HK-2 (cell line): ENCODE data around the gene C9orf78.

Source experiments
- DNase-seq: peaks from one replicate; pipeline ENCODE4 v3.0.0-alpha.2; 2018; ENCODE audit not compliant: unreplicated experiment

C9orf78 gene

DNA sequence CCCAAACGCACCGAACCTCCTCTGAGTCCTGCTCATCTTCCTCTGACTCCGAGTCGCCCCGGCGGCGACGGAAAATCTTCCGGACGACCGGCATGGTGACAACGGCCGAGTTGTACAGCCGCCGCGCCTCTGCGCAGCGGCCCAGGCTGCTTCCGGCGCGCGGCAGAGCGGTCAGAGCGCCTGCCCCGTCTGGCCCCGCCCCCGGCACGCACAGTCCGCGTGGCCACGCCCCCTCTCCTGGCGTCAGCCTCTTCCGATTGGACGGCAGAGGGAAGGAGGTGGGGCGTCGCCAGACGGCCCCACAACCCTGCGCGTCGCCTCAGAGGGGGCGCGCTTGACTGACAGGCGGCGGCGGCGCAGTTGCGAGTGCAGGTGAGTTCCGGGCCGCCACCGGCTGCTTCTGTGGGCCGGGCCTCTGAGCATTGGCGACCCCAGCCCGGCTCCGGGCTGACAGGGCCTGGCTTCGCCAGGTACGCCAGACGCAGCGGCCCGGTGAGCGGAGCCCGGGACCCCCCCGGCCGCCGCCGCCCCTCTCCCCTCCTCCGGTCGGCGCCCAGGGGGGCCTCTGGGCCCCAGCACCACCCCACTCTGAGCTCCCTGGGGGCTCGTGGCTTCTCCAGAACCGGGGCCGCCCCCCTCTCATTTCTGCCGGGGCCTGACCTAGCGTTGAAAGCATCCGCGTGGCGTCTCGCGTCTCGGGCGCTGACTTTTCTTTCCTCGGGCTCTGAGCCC is at the start of gene C9orf78, which contains the start of gene USP20:
Gene C9orf78, minus strand, starts transcription at position 148 of the 732 bp plus-strand sequence. Its CDS starts 54 bp downstream, at position 94.
Gene USP20, plus strand, starts transcription at position 331 of the 732 bp plus-strand sequence. CDS start 17,098 bp downstream, outside the sequence.
- peak; percentile 96 for DNase-seq

DNA sequence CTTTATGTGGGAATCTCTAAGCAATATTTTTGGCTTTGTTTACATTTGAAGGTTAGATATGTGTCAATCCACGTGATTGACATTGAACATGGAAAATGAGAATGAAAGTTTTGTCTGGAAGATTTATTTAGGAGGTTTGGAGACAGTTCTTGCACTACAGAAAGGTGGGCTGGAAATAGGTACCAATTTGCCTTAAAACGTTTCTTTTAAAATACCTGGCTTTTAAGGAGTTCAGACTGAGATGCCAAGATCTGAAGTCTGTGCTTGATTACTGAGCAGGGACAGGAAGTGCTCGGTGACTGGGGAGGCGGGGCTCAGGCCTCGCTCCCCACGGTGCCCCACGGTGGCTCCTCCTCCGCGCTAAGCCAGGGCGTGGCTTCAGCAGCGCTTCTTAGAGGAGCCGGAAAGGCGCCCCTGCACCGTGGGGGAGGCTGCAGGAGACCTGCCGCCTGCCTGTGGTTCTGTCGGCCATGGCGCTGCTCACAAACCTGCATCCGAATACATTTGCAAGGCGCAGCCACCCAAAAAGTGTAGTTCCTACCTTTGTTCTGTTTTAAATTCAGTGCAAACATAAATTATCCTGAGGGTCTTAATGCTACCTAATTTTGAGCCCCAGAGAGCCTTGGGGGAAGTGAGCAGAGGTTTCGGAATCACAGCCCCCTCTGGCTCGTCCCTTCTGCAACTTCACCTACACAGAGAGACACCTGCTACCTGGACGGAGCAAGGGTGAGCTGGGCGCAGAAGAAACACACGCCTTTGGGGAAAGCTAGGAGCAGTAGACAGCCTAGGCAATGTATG is 49.3 kb upstream of the C9orf78 start:
- DNase-seq, result peak; percentile 86

DNA sequence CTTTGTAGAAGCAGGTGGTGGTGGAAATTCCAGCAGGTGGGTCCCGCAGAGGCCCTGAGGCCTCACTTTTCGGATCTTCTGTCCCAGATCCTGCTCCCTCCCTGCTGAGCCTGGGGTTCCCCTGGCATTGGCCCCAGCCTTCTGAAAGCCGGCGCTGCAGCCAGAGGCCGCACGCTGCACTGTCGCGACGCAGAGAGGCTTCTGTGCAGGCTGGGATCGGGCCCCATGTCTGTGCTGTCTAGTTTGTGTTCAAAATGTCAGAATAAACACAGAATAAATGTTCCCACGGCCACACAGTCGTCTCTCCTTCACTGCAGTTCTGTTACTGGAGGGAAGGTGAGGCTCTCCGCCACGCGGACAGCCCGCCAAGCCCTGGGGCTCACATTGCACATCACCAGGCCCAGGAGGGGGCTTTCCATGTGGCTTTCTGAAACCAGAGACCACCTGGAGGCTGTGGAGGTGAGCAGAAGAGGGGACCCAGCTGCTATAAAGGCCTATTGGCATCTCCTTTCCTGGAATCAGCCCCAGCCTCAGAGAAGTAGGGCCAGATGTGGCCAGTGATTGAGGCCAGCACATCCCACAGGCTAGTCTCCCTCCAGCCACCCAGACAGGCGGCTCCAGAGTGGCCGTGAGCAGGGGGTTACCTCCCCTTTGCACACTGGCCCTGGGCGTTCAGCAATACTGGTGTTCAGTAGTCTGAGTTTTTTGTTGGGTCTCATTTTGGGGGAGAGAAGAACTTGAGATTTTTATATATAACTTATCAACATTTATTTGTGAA is 46.7 kb upstream of the C9orf78 start:
- no peak for DNase-seq

GRCh38 chr9:129880654-129881546 is 45.8 kb upstream of the C9orf78 start:
- DNase-seq, result no peak

DNA sequence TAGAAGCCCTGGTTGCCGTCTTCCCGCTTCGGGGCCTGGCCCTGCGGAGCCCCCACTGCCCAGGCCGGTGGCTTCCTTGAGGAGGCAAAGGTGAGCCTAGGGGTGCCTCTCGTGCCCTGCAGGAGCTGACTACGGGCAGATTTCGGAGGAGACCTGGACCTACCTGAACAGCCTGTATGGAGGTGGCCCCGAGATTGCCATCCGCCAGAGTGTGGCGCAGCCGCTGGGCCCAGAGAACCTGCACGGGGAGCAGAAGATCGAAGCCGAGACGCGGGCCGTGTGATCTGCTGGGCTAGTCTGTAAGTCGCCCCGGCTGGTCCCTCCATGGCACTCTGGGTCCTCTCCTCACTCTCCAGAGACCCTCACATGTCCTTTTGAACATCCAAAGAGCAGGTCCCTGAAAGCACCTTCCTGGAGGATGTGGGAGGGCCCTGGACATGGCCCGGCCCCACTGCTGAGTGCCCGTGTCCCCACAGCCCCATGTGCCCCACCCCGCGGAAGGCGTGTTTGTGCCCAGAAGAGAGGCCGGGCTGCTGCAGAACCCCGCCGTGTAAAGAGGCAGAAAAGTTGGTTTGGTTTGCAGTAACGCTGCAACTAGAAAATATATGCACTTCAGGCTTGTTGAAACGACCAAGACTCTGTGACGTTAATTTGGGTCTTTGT is 45.0 kb upstream of the C9orf78 start:
- no peak for DNase-seq

- no peak for DNase-seq
Measured at GRCh38 chr9:129879103-129879699, 44.1 kb upstream of the C9orf78 start.

- DNase-seq, result no peak
Measured at GRCh38 chr9:129878291-129878690, 43.2 kb upstream of the C9orf78 start.

- no peak for DNase-seq
Measured at GRCh38 chr9:129876815-129877214, 41.7 kb upstream of the C9orf78 start.

DNA sequence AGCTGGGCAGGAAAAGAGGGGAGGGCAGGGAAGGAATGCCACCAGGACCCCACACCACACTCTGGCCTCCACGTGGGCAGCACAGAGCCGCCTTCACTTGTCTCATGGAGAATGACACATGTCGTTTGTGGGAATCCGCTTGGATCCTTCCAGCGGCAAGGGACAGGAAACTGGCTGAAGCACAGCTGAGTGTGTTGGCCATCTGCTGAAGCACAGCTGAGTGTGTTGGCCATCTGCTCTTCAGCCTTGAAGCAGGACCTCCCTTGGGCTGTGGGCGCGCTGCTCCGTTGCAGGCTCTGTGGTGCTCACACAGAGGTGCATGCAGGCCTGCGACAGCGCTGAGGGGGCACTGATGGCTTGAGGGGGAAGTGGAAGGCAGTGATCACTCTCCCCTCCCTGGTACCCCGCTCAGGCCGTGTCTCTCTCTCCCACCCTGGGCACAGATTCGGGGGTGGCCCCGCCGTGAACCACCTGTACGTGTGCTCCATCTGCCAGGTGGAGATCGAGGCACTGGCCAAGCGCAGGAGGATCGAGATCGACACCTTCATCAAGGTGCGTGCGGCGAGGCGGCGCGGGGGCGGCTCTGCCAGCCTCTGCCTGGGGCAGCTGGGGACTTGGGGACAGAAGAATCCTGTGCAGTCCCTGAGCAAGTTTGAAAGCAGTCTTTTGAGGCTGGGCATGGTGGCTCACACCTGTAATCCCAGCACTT is 40.8 kb upstream of the C9orf78 start:
- DNase-seq, result no peak

- DNase-seq, result no peak
Measured at GRCh38 chr9:129875181-129875611, 40.1 kb upstream of the C9orf78 start.

DNA sequence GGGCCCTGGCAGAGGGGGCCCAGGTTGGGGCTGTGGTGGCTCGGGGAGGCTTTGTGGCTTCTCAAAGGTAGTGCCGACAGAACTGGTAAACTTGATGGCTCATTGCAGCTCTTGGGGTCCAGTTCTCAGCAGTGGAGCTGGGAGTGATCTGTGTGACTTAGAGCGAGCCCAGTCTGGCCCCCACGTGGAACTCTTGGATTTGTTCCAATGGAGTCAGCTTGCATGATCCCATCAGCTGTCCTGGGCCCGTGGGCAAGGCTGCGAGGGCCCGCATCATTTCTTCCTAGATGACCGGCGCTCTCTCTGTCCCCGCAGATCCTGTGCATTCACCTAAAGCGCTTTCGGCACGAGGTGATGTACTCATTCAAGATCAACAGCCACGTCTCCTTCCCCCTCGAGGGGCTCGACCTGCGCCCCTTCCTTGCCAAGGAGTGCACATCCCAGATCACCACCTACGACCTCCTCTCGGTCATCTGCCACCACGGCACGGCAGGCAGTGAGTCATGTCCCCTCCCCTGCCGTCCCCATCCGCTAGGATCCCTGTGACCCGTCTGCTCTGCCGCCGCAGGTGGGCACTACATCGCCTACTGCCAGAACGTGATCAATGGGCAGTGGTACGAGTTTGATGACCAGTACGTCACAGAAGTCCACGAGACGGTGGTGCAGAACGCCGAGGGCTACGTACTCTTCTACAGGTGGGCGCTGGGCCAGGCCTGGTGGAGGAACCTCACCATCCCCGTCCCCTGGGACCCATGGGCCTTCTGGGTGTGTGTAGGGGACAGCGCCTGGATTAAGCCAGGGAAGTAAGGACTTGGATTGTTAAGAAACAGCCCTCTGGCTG is 39.4 kb upstream of the C9orf78 start:
- no peak for DNase-seq

DNA sequence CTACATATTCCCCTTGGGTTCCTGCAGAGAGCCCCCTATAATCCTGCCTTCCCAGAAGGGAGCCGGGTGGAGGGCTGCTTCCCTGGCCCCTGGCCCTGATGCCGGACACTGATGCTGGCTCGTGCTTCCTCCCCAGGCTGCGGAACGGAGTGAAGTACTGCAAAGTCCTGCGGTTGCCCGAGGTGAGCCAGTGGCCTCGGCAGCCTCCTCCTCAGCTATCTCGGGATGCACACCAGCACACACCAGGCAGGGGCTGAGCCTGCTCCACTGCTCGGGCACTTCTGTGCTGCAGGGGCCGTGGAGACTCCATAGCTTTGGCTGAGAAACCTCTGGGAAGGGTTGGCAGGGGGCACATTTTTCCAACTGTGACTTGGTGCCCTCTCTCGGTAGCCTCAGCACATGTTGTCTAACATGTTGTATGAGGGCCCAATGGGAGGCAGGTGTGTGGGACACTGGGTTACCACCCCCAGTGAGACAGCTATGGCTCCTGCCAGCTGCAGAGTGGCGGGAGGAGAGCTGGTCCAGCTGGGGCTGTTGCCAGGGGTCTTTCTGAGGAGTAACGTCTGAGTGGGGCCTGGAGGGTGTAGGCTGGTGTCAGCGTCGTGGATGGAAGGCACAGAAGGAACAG is 38.6 kb upstream of the C9orf78 start:
- no peak for DNase-seq

DNA sequence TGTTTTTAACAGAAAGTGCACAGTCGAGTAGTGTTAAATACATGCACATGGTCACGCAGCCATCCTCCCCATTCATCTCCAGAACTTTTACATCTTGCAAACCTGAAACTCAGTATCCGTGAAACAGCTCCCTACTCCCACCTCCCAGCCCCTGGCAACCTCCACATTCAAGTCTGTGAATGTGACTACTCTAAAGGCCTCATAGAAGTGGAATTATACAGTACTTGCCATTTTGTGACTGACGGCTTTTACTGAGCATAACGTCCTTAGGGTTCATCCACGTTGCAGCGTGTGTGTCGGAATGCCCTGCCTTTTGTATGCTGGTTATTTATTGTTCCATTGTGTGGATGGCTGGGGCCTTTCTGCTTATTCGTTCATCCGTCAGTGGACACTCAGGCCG is 36.0 kb upstream of the C9orf78 start:
- DNase-seq, result no peak

GRCh38 chr9:129869585-129870501 is 34.8 kb upstream of the C9orf78 start:
- DNase-seq, result no peak

GRCh38 chr9:129868872-129869486 is 33.9 kb upstream of the C9orf78 start:
- DNase-seq, result peak; percentile 46

DNA sequence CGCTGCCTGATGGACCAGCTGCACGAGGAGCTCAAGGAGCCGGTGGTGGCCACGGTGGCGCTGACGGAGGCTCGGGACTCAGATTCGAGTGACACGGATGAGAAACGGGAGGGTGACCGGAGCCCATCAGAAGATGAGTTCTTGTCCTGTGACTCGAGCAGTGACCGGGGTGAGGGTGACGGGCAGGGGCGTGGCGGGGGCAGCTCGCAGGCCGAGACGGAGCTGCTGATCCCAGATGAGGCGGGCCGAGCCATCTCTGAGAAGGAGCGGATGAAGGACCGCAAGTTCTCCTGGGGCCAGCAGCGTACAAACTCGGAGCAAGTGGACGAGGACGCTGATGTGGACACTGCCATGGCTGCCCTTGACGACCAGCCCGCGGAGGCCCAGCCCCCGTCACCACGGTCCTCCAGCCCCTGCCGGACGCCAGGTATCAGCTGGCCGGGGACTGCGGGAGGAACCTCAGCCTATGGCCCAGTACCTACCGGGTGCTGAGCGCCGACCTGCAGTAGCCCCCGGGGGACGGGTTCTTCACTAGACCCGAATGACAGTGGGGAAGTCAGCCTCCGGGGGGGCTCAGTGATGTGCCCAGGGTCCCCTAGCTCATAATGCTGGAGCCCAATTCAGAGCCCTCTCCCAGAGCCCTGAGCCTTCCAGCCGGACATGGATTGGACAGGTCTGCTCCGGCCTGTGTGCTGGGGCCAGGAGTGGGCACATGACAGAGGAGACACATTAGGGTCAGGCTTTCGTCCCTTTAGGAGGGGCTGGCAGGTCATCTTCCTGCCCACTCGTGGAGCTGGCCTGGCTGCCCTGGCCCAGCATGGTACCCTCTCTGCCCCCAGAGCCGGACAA is 33.2 kb upstream of the C9orf78 start:
- DNase-seq, result no peak
